IMR-90 (cell line): ENCODE results near the gene PIGZ.

Experiments
- CEBPB ChIP-seq: IDR thresholded peaks from 2 replicates; pipeline ENCODE4 v1.6.1; 2012; ENCODE audit warnings: low read depth, low read length, improper control_type of control experiment
- CHD1 ChIP-seq: IDR thresholded peaks from 2 replicates; pipeline ENCODE4 v1.6.1; 2012; ENCODE audit warnings: low read depth, low read length, improper control_type of control experiment
- CTCF ChIP-seq: conservative IDR thresholded peaks from 2 replicates; pipeline ENCODE4 v1.5.1; 2012; ENCODE audit warnings: mild to moderate bottlenecking, low read depth, low read length, improper control_type of control experiment
- MAFK ChIP-seq: IDR thresholded peaks from 2 replicates; pipeline ENCODE4 v1.6.1; 2012; ENCODE audit warnings: low read depth, low read length, improper control_type of control experiment
- NFE2L2 ChIP-seq: fragments of 150-350 bp; IDR thresholded peaks from 2 replicates; pipeline ENCODE4 v1.6.1; 2016; ENCODE audit warnings: low read depth, mild to moderate bottlenecking, low read length
- RAD21 ChIP-seq: IDR thresholded peaks from 2 replicates; pipeline ENCODE4 v1.6.1; 2012; ENCODE audit warnings: low read length, improper control_type of control experiment
- TF ChIP-seq, protein P1 (sequence below): fragments of 150-350 bp; IDR thresholded peaks from 2 replicates; pipeline ENCODE4 v1.6.1; 2016; ENCODE audit warnings: low read depth, mild to moderate bottlenecking, low read length, moderate library complexity, borderline replicate concordance

- TF ChIP-seq CEBPB (no peak), CTCF (no peak), CHD1 (no peak), NFE2L2 (no peak), MAFK (no peak), RAD21 (no peak)
- TF ChIP-seq, protein P1, sequence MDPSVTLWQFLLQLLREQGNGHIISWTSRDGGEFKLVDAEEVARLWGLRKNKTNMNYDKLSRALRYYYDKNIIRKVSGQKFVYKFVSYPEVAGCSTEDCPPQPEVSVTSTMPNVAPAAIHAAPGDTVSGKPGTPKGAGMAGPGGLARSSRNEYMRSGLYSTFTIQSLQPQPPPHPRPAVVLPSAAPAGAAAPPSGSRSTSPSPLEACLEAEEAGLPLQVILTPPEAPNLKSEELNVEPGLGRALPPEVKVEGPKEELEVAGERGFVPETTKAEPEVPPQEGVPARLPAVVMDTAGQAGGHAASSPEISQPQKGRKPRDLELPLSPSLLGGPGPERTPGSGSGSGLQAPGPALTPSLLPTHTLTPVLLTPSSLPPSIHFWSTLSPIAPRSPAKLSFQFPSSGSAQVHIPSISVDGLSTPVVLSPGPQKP, result no peak
Measured at GRCh38 chr3:196965112-196965803, 3.4 kb downstream of the PIGZ start.
